GM12891 (cell line): ENCODE measurements around the gene NDP.

Experiments
- DNase-seq: peaks from one replicate; pipeline ENCODE4 v3.0.0; 2011; ENCODE audit warnings: low spot score; ENCODE audit not compliant: insufficient read length
- FAIRE-seq: peaks from 2 replicates; lab custom pipeline; 2011; peaks lifted over from hg19 to GRCh38; lab: Jason Lieb, UNC
- PAX5 ChIP-seq: IDR thresholded peaks from 2 replicates; pipeline ENCODE4 v1.6.1; 2011; ENCODE audit warnings: low read length, moderate library complexity, mild to moderate bottlenecking; ENCODE audit not compliant: insufficient read depth, severe bottlenecking
- POLR2A ChIP-seq: IDR thresholded peaks from 2 replicates; pipeline ENCODE4 v1.6.1; 2011; ENCODE audit warnings: low read depth, low read length, control low read depth
- POLR2AphosphoS5 ChIP-seq: IDR thresholded peaks from 2 replicates; pipeline ENCODE4 v1.6.1; 2011; ENCODE audit warnings: low read depth, low read length, control low read depth
- POU2F2 ChIP-seq: IDR thresholded peaks from 2 replicates; pipeline ENCODE4 v1.6.1; 2011; ENCODE audit warnings: low read depth, mild to moderate bottlenecking, control low read depth, low read length, moderate library complexity
- SPI1 ChIP-seq: IDR thresholded peaks from 2 replicates; pipeline ENCODE4 v1.6.1; 2011; ENCODE audit warnings: low read depth, low read length, control low read depth
- TAF1 ChIP-seq: IDR thresholded peaks from 2 replicates; pipeline ENCODE4 v1.6.1; 2011; ENCODE audit warnings: low read depth, low read length, control low read depth

The NDP gene

GRCh38 chrX:44006081-44006480 is 32.9 kb upstream of the NDP start:
- FAIRE-seq: no peak
- DNase-seq: no peak
- TF ChIP-seq TAF1 (no peak), POLR2AphosphoS5 (no peak), SPI1 (no peak), POU2F2 (no peak), POLR2A (no peak), PAX5 (no peak)

DNA sequence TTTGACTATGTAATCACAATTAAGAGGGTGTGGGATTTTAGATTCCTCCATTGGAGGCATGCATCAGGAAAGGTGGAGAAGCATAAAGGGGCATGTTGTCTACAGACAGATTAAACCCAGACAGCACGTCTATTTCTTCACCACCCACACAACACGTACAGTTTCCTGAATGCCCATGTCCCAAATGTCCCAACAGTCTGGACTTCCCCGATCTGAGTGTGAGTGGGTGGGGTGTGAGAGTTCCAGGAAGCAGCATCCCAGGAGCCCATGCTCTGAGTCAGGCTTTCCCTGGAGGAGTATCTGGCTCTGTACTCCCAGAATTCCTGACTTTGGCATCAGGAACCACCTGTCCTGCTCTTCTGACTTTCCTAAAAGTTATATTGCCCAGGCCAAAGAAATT is 30.8 kb upstream of the NDP start:
- TF ChIP-seq SPI1: no peak
- no peak for TF ChIP-seq POU2F2
- no peak for TF ChIP-seq PAX5
- no peak for TF ChIP-seq POLR2A
- TF ChIP-seq POLR2AphosphoS5: no peak
- no peak for TF ChIP-seq TAF1
- no peak for DNase-seq
- FAIRE-seq: no peak

DNA sequence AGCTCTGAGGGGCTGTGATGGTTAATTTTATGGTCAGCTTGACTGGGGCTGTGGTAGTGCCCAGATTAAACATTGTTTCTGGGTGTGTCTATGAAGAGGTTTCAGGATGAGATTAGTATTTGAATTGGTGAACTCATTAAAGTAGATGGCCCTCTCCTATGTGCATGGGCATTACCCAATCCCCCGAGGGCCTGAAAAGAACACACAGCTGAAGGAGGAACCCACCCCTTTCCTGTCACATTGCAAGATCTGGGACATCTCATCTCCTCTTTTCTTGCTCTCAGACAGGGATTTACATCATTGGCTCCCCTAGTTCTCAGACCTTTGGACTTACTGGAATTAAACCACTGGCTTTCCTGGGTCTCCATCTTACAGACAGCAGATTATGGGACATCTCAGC is 29.4 kb upstream of the NDP start:
- no peak for DNase-seq
- TF ChIP-seq POU2F2 (no peak), TAF1 (no peak), SPI1 (no peak), PAX5 (no peak), POLR2AphosphoS5 (no peak), POLR2A (no peak)
- FAIRE-seq: no peak

GRCh38 chrX:43998374-43998773 is 25.2 kb upstream of the NDP start:
- DNase-seq (no peak), FAIRE-seq (no peak)
- no peak for TF ChIP-seq POLR2AphosphoS5
- no peak for TF ChIP-seq POLR2A
- no peak for TF ChIP-seq SPI1
- TF ChIP-seq TAF1: no peak
- TF ChIP-seq POU2F2: no peak
- TF ChIP-seq PAX5: no peak

- TF ChIP-seq TAF1 (no peak), POLR2A (no peak), SPI1 (no peak), POLR2AphosphoS5 (no peak)
- DNase-seq (no peak), FAIRE-seq (no peak)
Measured at GRCh38 chrX:43996491-43996890, 23.3 kb upstream of the NDP start.

DNA sequence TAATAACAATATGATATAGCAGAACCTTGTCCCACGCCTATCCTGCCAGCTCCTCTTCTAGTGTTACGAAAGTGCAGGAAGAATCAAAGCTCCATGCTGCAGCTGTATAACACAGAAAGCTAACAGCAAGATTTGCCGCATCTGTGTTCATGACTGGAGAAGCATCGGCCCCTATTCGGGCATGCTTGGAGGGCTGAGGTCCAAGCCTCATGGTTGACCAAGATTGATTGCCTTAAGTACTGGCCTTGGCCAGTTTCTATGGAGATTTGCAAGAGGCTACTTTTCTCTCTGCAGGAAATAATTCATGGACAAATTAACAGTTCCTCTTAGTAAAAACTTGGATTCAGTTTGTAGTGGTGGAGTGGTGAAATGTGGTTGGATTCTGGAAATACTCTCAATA is 12.9 kb upstream of the NDP start:
- FAIRE-seq (no peak), DNase-seq (no peak)

GRCh38 chrX:43985511-43985910 is 12.3 kb upstream of the NDP start:
- TF ChIP-seq TAF1 (no peak), POU2F2 (no peak), SPI1 (no peak), POLR2A (no peak), POLR2AphosphoS5 (no peak), PAX5 (no peak)
- no peak for FAIRE-seq
- no peak for DNase-seq

More for the DNA sequence above, 12.9 kb upstream of the NDP start:
- no peak for TF ChIP-seq TAF1
- no peak for TF ChIP-seq POU2F2
- TF ChIP-seq PAX5: no peak
- TF ChIP-seq POLR2A: no peak
- TF ChIP-seq SPI1: no peak

- DNase-seq (no peak), FAIRE-seq (no peak)
- TF ChIP-seq SPI1 (no peak), POU2F2 (no peak), PAX5 (no peak), POLR2A (no peak), TAF1 (no peak), POLR2AphosphoS5 (no peak)
Measured at GRCh38 chrX:43978226-43978625, 5.0 kb upstream of the NDP start.

GRCh38 chrX:43976205-43976604 is 3.0 kb upstream of the NDP start:
- DNase-seq (no peak), FAIRE-seq (no peak)
- TF ChIP-seq POU2F2 (no peak), SPI1 (no peak), TAF1 (no peak), PAX5 (no peak), POLR2A (no peak), POLR2AphosphoS5 (no peak)

GRCh38 chrX:43975796-43976195 is 2.6 kb upstream of the NDP start:
- FAIRE-seq: no peak
- no peak for DNase-seq
- TF ChIP-seq POU2F2: no peak
- no peak for TF ChIP-seq SPI1
- no peak for TF ChIP-seq PAX5
- TF ChIP-seq POLR2A: no peak
- TF ChIP-seq TAF1: no peak
